ENCODE results near the gene FARP1. TPM values are rescaled to one million over a fixed set of nuclear protein-coding genes. Genes with fewer than 3 reads are reported as not detected.

Gene FARP1
- total RNA-seq, 1 donor from 2014 or later, result 17.7 TPM

DNA sequence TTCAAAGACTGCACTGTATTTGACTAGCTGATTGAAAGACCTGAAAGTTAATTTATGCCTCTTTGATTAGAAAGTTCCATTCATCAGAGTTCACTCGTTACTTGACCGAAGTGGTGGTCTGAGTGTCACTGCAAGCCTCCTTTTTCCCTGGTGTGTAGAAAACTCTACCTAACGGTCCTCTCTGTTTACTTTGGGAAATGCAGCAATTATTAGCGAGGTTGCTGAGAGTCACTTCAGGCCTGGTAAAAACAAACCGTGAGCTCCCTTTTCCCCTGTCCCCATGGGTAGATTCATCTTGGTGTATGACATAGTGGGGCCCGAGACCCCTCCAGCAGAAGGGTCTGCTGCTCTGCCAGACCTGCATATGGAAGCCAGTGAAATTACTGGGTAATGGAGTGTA lies 161.0 kb downstream of the FARP1 start:
- H3K4me1 ChIP-seq, result peaks cover 49% of the 10 kb centered on the region
- intact Hi-C loops (cut with DNase I), result no loop called here

DNA sequence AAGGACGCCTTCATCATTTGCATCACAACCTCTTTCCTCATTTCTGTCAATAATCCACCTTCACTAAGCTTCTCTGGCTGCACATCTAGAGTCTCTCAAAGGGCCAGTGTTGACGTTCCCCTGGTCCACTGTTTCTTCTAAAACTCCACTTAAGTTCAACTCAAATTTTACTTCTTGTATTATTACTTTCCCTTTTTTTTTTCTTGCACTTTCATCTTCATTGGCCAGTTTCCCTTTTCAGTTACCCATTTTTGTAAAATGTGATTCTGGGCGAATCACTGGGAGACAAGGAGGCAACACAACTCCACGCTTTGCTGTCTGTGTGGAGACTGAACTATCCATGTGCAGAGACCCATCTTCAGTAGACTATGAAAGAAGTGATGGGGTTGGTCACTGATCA lies 162.8 kb downstream of the FARP1 start:
- H3K4me3 ChIP-seq, result no peak overlapping the region
- no peak for DNase-seq (ENCODE audit: extremely low spot score in 2 of 2)
- H3K27ac ChIP-seq, result no peak overlapping the region
- H3K36me3 ChIP-seq, result no peaks in the 10 kb centered on the region
- no peaks in the 10 kb centered on the region for H3K27me3 ChIP-seq
- peaks cover 31% of the 10 kb centered on the region for H3K4me1 ChIP-seq
- H3K9me3 ChIP-seq, result no peaks in the 10 kb centered on the region
- TF ChIP-seq, protein P1, sequence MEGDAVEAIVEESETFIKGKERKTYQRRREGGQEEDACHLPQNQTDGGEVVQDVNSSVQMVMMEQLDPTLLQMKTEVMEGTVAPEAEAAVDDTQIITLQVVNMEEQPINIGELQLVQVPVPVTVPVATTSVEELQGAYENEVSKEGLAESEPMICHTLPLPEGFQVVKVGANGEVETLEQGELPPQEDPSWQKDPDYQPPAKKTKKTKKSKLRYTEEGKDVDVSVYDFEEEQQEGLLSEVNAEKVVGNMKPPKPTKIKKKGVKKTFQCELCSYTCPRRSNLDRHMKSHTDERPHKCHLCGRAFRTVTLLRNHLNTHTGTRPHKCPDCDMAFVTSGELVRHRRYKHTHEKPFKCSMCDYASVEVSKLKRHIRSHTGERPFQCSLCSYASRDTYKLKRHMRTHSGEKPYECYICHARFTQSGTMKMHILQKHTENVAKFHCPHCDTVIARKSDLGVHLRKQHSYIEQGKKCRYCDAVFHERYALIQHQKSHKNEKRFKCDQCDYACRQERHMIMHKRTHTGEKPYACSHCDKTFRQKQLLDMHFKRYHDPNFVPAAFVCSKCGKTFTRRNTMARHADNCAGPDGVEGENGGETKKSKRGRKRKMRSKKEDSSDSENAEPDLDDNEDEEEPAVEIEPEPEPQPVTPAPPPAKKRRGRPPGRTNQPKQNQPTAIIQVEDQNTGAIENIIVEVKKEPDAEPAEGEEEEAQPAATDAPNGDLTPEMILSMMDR (IDR thresholded peaks at IDR 0.05), result no peak
- no peak for TF ChIP-seq POLR2AphosphoS5 (IDR thresholded peaks at IDR 0.05; ENCODE audit: insufficient read depth in 1 of 2, low read depth in 1 of 2)
- no peak for TF ChIP-seq POLR2A (IDR thresholded peaks at IDR 0.05)
- intact Hi-C loops (cut with DNase I), result no loop called here

More for the DNA sequence above, 161.0 kb downstream of the FARP1 start:
- Histone ChIP-seq H3K36me3 (no peaks in the 10 kb centered on the region), H3K9me3 (no peaks in the 10 kb centered on the region), H3K27me3 (no peaks in the 10 kb centered on the region), H3K4me3 (no peak overlapping the region), H3K27ac (no peak overlapping the region)
- no peak for DNase-seq (ENCODE audit: extremely low spot score in 2 of 2)
- TF ChIP-seq POLR2A (IDR thresholded peaks at IDR 0.05) (no peak), POLR2AphosphoS5 (IDR thresholded peaks at IDR 0.05; ENCODE audit: insufficient read depth in 1 of 2, low read depth in 1 of 2) (no peak)
- TF ChIP-seq, protein P1 (IDR thresholded peaks at IDR 0.05), result no peak

DNA sequence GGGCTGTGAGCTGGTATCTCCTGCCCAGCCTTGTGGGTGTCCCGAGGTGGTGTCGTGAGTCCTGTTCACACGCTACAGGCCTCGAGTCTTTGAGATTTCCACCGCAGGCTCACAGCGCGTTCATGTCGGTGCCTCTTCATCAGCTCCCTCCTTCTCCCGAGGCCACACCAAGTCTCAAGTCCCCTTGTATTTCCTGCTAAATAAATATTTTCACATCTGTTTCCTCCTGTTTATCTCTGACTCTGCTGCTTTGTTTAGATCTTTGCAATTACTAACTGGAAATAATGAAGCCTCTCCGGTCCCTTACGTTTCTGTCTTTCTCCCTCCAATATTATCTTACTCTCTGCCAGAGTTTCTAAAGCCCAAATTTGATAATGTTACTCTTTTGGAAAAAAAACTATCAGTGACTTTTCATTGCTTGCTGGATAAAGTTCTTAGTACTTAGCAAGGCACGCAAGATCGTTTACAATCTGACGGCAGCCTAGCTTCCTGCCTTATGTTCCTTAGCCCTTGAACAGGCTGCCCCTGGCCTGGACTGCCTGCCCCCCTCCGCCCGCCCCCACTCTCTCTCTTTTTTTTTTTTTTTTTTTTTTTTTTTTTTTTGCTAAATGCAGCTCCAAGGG lies 164.7 kb downstream of the FARP1 start:
- DNase-seq (ENCODE audit: extremely low spot score in 2 of 2), result no peak
- no peaks in the 10 kb centered on the region for H3K9me3 ChIP-seq
- intact Hi-C loops (cut with DNase I), result no loop called here
- no peaks in the 10 kb centered on the region for H3K27me3 ChIP-seq
- peak overlapping the region; percentile 62 for H3K27ac ChIP-seq
- H3K4me3 ChIP-seq, result no peak overlapping the region
- no peak for TF ChIP-seq POLR2AphosphoS5 (IDR thresholded peaks at IDR 0.05; ENCODE audit: insufficient read depth in 1 of 2, low read depth in 1 of 2)
- TF ChIP-seq POLR2A (IDR thresholded peaks at IDR 0.05), result no peak
- TF ChIP-seq, protein P1 (IDR thresholded peaks at IDR 0.05), result no peak
- H3K4me1 ChIP-seq, result peaks cover 13% of the 10 kb centered on the region
- H3K36me3 ChIP-seq, result no peaks in the 10 kb centered on the region

DNA sequence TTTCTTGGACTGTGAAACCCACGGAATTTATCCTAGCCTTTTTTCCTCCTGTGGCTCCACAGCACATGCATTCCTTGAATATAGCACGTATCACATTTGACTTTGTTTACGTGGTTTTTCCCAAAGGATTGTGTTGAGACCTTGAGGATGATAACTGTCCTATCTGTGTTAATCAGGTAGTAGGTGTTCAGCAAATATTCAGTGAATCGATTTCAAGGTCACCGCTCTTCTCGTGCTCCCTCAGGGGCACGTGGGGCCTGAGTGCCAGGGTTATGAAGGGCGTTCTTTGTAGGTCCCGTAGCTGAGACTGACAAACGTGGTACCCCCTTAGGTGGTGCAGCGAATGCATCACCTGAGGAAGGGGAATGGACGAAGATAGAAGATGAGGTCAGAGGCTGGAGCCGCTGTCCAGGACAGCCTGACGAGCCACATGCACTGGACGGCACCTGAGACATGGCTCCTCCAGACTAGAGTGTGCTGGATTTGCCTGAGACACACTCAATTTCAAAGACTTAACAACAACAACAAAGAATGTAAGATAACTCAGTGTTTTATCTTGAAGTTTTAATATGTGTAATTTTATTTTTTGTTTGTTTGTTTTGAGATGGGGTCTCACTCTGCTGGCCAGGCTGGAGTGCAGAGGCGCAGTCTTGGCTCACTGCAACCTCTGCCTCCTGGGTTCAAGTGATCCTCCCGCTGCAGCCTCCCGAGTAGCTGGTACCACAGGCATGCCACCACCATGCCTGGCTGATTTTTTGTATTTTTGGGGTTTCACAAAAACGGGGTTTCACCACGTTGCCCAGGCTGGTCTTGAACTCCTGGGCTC lies 165.4 kb downstream of the FARP1 start:
- Histone ChIP-seq H3K27ac (peak overlapping the region; percentile 62), H3K9me3 (no peaks in the 10 kb centered on the region), H3K4me1 (peaks cover 11% of the 10 kb centered on the region), H3K4me3 (no peak overlapping the region), H3K27me3 (no peaks in the 10 kb centered on the region), H3K36me3 (no peaks in the 10 kb centered on the region)
- DNase-seq (ENCODE audit: extremely low spot score in 2 of 2), result no peak
- intact Hi-C loops (cut with DNase I), result no loop called here
- TF ChIP-seq POLR2A (IDR thresholded peaks at IDR 0.05), result no peak
- no peak for TF ChIP-seq POLR2AphosphoS5 (IDR thresholded peaks at IDR 0.05; ENCODE audit: insufficient read depth in 1 of 2, low read depth in 1 of 2)
- TF ChIP-seq, protein P1 (IDR thresholded peaks at IDR 0.05), result no peak
